ENCODE measurements around the gene CCR5. TPM values are rescaled to one million over a fixed set of nuclear protein-coding genes. Genes with fewer than 3 reads are reported as not detected.

The CCR5 gene
- total RNA-seq (2022; extraction: Qiagen RNA extraction; ENCODE audit: low read depth): not detected in 5 replicates

GRCh38 chr3:46370839-46371518 is at the start of gene CCR5:
TSS of gene CCR5 (plus strand) at chr3:46370946. CDS start at chr3:46372903, 1,957 bp downstream.

GRCh38 chr3:46353647-46354410 is 16.9 kb upstream of the CCR5 start, which contains the start of gene CCR2:
TSS of gene CCR2 (plus strand) at chr3:46354111. CDS start at chr3:46357528, 3,417 bp downstream.

GRCh38 chr3:46406788-46407611 is 36.3 kb downstream of the CCR5 start, which contains the start of the genes CCR5AS and CCRL2:
TSS of gene CCR5AS (minus strand) at chr3:46407066.
TSS of gene CCRL2 (plus strand) at chr3:46407259. CDS start at chr3:46408080, 821 bp downstream.

Other genes with a start within 250 kb of the CCR5 start
- not detected in 5 replicates for gene CCR1, start 162.6 kb upstream of the CCR5 start, total RNA-seq (2022; extraction: Qiagen RNA extraction; ENCODE audit: low read depth)
- not detected in 5 replicates for gene CCR3, start 128.5 kb upstream of the CCR5 start, total RNA-seq (2022; extraction: Qiagen RNA extraction; ENCODE audit: low read depth)
- gene CCR2, start 16.8 kb upstream of the CCR5 start, total RNA-seq (2022; extraction: Qiagen RNA extraction; ENCODE audit: low read depth): not detected in 5 replicates
- gene CCRL2, start 36.3 kb downstream of the CCR5 start, total RNA-seq (2022; extraction: Qiagen RNA extraction; ENCODE audit: low read depth): 0.09 to 0.15 TPM in 2 of 5 replicates, not detected in the others
- not detected in 5 replicates for gene LTF, start 94.0 kb downstream of the CCR5 start, total RNA-seq (2022; extraction: Qiagen RNA extraction; ENCODE audit: low read depth)
- not detected in 5 replicates for gene RTP3, start 127.0 kb downstream of the CCR5 start, total RNA-seq (2022; extraction: Qiagen RNA extraction; ENCODE audit: low read depth)
- gene LRRC2, start 195.4 kb downstream of the CCR5 start, total RNA-seq (2022; extraction: Qiagen RNA extraction; ENCODE audit: low read depth): not detected in 5 replicates
- not detected in 5 replicates for gene FAM240A, start 241.6 kb downstream of the CCR5 start, total RNA-seq (2022; extraction: Qiagen RNA extraction; ENCODE audit: low read depth)

Measured in A549 treated with GW870086 at 1 μM for 4 hours (cell line).